MM.1S (cell line): ENCODE measurements around the gene C6orf163.

Experiments used
- DNase-seq: peaks from one replicate; pipeline ENCODE4 v3.0.0-alpha.2; 2015
- H2AFZ ChIP-seq: fragments of 300-600 bp; sonication (generic); 2 replicates; pipeline ENCODE4 v1.6.0; 2016; ENCODE audit warnings: antibody characterized with exemption, low read length
- H3F3A ChIP-seq: fragments of 300-600 bp; sonication (generic); 2 replicates; pipeline ENCODE4 v1.6.1; 2016; ENCODE audit warnings: mild to moderate bottlenecking, antibody characterized with exemption, low read length, moderate library complexity, mixed read lengths; ENCODE audit not compliant: insufficient read depth
- H3K27ac ChIP-seq: fragments of 300-600 bp; sonication (generic); 2 replicates; pipeline ENCODE4 v1.5.1; 2016; ENCODE audit warnings: mild to moderate bottlenecking, low read length
- H3K27me3 ChIP-seq: fragments of 300-600 bp; sonication (generic); replicated peaks from 2 replicates; pipeline ENCODE4 v1.6.0; 2016; ENCODE audit warnings: low read length; ENCODE audit not compliant: insufficient read depth
- H3K36me3 ChIP-seq: fragments of 300-600 bp; sonication (generic); replicated peaks from 2 replicates; pipeline ENCODE4 v1.6.1; 2016; ENCODE audit warnings: mild to moderate bottlenecking, low read length, mixed read lengths; ENCODE audit not compliant: insufficient read depth
- H3K4me1 ChIP-seq: fragments of 300-600 bp; sonication (generic); 2 replicates; pipeline ENCODE4 v1.6.1; 2016; ENCODE audit warnings: low read length, mixed read lengths
- H3K4me2 ChIP-seq: fragments of 300-600 bp; sonication (generic); 2 replicates; pipeline ENCODE4 v1.6.0; 2016; ENCODE audit warnings: low read depth, low read length
- H3K4me3 ChIP-seq: fragments of 300-600 bp; sonication (generic); 2 replicates; pipeline ENCODE4 v1.5.1; 2016; ENCODE audit warnings: low read length, mixed read lengths
- H3K79me2 ChIP-seq: fragments of 300-600 bp; sonication (generic); 2 replicates; pipeline ENCODE4 v1.6.1; 2016; ENCODE audit warnings: mixed run types, low read length, mixed read lengths
- H3K9ac ChIP-seq: fragments of 300-600 bp; sonication (generic); 2 replicates; pipeline ENCODE4 v1.6.1; 2016; ENCODE audit warnings: low read length, mixed read lengths
- H3K9me2 ChIP-seq: fragments of 300-600 bp; sonication (generic); replicated peaks from 2 replicates; pipeline ENCODE4 v1.6.1; 2016; ENCODE audit warnings: mild to moderate bottlenecking, low read length, mixed read lengths; ENCODE audit not compliant: insufficient read depth
- H3K9me3 ChIP-seq: fragments of 300-600 bp; sonication (generic); replicated peaks from 2 replicates; pipeline ENCODE4 v1.6.1; 2016; ENCODE audit warnings: mild to moderate bottlenecking, low read length, mixed read lengths; ENCODE audit not compliant: insufficient read depth
- H4K20me1 ChIP-seq: fragments of 300-600 bp; sonication (generic); 2 replicates; pipeline ENCODE4 v1.6.1; 2016; ENCODE audit warnings: mild to moderate bottlenecking, low read length, moderate library complexity, mixed read lengths; ENCODE audit not compliant: insufficient read depth
- EZH2 ChIP-seq: fragments of 300-600 bp; sonication (generic); optimal IDR thresholded peaks from 2 replicates; pipeline ENCODE3; 2017; ENCODE audit warnings: low read depth, mild to moderate bottlenecking, antibody characterized with exemption, low read length, mixed read lengths
- EZH2phosphoT487 ChIP-seq: fragments of 300-600 bp; sonication (generic); IDR thresholded peaks from 2 replicates; pipeline ENCODE4 v1.6.1; 2018; ENCODE audit warnings: antibody characterized with exemption, low read length
- TF ChIP-seq, protein P1 (sequence below): fragments of 300-600 bp; sonication (generic); IDR thresholded peaks from 2 replicates; pipeline ENCODE4 v1.5.1; 2016; ENCODE audit warnings: antibody characterized with exemption, low read length, mixed read lengths

The C6orf163 gene

DNA sequence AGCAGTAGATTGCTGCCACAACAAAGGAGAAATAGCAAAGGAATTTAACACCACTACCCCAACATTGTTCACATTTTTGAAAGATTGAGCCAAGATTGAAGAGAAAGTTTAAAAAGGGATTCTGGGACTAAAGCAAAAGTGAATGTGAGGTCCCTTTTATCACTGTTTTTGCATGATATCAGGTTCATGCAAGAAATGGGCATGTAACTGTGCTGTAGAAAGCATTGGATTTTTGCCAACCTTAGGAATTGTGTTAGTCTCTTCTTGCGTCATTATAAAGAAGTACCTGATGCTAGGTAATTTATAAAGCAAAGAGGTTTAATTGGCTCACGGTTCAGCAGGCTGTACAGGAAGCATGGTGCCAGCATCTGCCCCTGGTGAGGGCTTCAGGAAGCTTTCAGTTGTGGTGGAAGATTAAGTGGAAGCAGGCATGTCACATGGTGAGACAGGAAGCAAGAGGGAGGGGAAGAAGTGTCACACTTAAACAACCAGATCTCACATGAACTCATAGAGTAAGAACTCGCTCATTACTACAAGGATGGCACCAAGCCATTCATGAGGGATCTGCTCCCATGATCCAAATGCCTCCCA lies 10.9 kb upstream of the C6orf163 start:
- no peak for DNase-seq
- no peaks in the 10 kb centered on the region for H3K27me3 ChIP-seq
- TF ChIP-seq, protein P1, sequence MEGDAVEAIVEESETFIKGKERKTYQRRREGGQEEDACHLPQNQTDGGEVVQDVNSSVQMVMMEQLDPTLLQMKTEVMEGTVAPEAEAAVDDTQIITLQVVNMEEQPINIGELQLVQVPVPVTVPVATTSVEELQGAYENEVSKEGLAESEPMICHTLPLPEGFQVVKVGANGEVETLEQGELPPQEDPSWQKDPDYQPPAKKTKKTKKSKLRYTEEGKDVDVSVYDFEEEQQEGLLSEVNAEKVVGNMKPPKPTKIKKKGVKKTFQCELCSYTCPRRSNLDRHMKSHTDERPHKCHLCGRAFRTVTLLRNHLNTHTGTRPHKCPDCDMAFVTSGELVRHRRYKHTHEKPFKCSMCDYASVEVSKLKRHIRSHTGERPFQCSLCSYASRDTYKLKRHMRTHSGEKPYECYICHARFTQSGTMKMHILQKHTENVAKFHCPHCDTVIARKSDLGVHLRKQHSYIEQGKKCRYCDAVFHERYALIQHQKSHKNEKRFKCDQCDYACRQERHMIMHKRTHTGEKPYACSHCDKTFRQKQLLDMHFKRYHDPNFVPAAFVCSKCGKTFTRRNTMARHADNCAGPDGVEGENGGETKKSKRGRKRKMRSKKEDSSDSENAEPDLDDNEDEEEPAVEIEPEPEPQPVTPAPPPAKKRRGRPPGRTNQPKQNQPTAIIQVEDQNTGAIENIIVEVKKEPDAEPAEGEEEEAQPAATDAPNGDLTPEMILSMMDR = no peak
- TF ChIP-seq EZH2phosphoT487 = no peak
- no peak for TF ChIP-seq EZH2
- no peak overlapping the region for H3K4me3 ChIP-seq
- H4K20me1 ChIP-seq = no peaks in the 10 kb centered on the region
- H3K4me2 ChIP-seq = no peak overlapping the region
- H2AFZ ChIP-seq = no peak overlapping the region
- H3F3A ChIP-seq = no peaks in the 10 kb centered on the region
- H3K36me3 ChIP-seq = no peaks in the 10 kb centered on the region
- H3K9me2 ChIP-seq = no peaks in the 10 kb centered on the region
- no peak overlapping the region for H3K9ac ChIP-seq
- no peaks in the 10 kb centered on the region for H3K9me3 ChIP-seq
- H3K4me1 ChIP-seq = no peaks in the 10 kb centered on the region
- H3K27ac ChIP-seq = no peak overlapping the region
- no peaks in the 10 kb centered on the region for H3K79me2 ChIP-seq

DNA sequence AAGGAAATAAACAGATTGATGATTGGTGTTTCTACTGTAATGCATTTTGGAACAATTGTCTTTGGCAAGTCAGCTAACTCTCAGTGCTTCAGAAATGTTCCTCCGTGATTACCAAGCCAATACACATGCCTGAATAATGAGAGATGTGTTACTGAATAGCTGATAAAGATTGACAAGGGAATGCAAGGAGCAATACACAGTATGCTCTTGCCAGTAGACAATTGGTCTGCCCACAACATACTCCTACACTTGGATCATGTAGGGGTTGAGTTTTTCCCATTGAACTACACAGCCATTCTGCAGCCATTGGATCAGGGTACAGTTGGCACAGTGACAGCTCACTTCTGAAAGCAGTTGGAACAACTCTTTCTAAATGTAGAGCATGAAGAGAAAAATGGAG lies 9.9 kb upstream of the C6orf163 start:
- H3K4me2 ChIP-seq = no peak overlapping the region
- no peaks in the 10 kb centered on the region for H3K36me3 ChIP-seq
- no peak overlapping the region for H3K9ac ChIP-seq
- no peak overlapping the region for H2AFZ ChIP-seq
- H3F3A ChIP-seq = no peaks in the 10 kb centered on the region
- H3K9me3 ChIP-seq = no peaks in the 10 kb centered on the region
- no peaks in the 10 kb centered on the region for H3K27me3 ChIP-seq
- H3K27ac ChIP-seq = no peak overlapping the region
- no peaks in the 10 kb centered on the region for H4K20me1 ChIP-seq
- H3K79me2 ChIP-seq = no peaks in the 10 kb centered on the region
- H3K4me1 ChIP-seq = no peaks in the 10 kb centered on the region
- TF ChIP-seq EZH2 = no peak
- TF ChIP-seq, protein P1 = no peak
- no peak for TF ChIP-seq EZH2phosphoT487
- H3K4me3 ChIP-seq = no peak overlapping the region
- DNase-seq = no peak
- H3K9me2 ChIP-seq = no peaks in the 10 kb centered on the region

DNA sequence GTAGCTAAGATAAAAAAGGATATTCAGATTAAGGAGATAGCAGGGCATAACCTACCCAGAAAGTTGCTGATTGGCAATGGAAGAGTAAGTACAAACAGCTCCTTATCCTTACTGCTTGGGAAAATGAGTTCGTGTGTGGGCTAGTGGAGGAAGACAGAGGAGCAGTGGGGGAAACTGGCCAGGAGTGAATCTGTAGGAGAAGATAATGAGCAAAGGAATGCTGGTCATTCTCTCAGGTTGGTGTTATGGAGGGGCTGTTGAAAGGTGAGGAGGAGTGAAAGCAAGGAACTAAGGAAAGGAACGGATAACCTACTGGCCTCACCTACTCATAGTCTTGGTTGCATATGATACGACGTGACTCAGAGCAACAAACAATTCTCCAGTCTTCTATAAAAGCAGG lies 8.2 kb upstream of the C6orf163 start:
- Histone ChIP-seq H3K27ac (no peak overlapping the region), H3K4me2 (no peak overlapping the region), H4K20me1 (no peaks in the 10 kb centered on the region), H3K27me3 (no peaks in the 10 kb centered on the region), H3K79me2 (no peaks in the 10 kb centered on the region), H3K9me3 (no peaks in the 10 kb centered on the region), H2AFZ (no peak overlapping the region), H3K9me2 (no peaks in the 10 kb centered on the region), H3K4me3 (no peak overlapping the region), H3F3A (no peaks in the 10 kb centered on the region), H3K36me3 (no peaks in the 10 kb centered on the region), H3K4me1 (no peaks in the 10 kb centered on the region), H3K9ac (no peak overlapping the region)
- DNase-seq = no peak
- TF ChIP-seq, protein P1 = no peak
- TF ChIP-seq EZH2 (no peak), EZH2phosphoT487 (no peak)
